ENCODE measurements around the gene CRIP3. TPM values are rescaled to one million over a fixed set of nuclear protein-coding genes. Genes with fewer than 3 reads are reported as not detected.

CRIP3 gene
- total and polyA plus RNA-seq, 2 of the 13 experiments (the other 11 are each of a cell fraction or from before 2014, with no cell fraction given): 6.3 to 9.3 TPM

- Histone ChIP-seq H2AFZ (ENCODE audit: low read length) (no peak overlapping the region), H3K9ac (ENCODE audit: insufficient read depth, low read depth, low read length) (peak overlapping the region; percentile 67), H3K4me1 (ENCODE audit: insufficient read depth, low read length) (peaks cover 96% of the 10 kb centered on the region), H3K27ac (ENCODE audit: extremely low read length, insufficient read depth, low read length) (peak overlapping the region; percentile 91), H3K4me3 (replicated peaks in 1 of 3; ENCODE audit: insufficient read depth in 1 of 3, low read depth in 2 of 3, low read length in 3 of 3) (peak overlapping the region in 1 of 3 experiments; percentile 53; a peak in 2 of 6 replicates), H3K9me3 (ENCODE audit: low read length) (no peaks in the 10 kb centered on the region), H3K79me2 (ENCODE audit: insufficient read depth, low read length) (peaks cover 7% of the 10 kb centered on the region), H3K27me3 (ENCODE audit: control insufficient read depth in 1 of 2, insufficient read depth in 2 of 2, low read length in 2 of 2) (no peaks in the 10 kb centered on the region), H4K20me1 (ENCODE audit: insufficient read depth, low read length) (no peaks in the 10 kb centered on the region), H3K36me3 (replicated peaks in 1 of 2; ENCODE audit: control insufficient read depth in 1 of 2, insufficient read depth in 2 of 2, low read length in 2 of 2) (no peaks in the 10 kb centered on the region), H3K4me2 (ENCODE audit: low read depth, low read length) (peak overlapping the region; percentile 82)
- ChIA-PET CTCF (ENCODE audit: low intra/inter-chr PET ratio, low total read pairs) (no interaction called here), POLR2A (interaction anchor here (2.2 to 20.0 kb wide), 4 partner anchors 8 to 98 kb away, joined by 5 to 314 read pairs (median 72); partner anchors contain the start of genes SLC22A7 and ZNF318)
- WGBS (ENCODE audit: low lambda C conversion rate): 90% methylated on average over 8 of the region's 8 CpGs
- in situ Hi-C loops (cut with HindIII; ENCODE audit: extremely low pct_ligation_motif_present, low pct_unique_long_range_greater_than_20kb): no loop called here
- intact Hi-C loops (cut with micrococcal nuclease; ENCODE audit: unreplicated experiment): no loop called here
- DNase-seq (ENCODE audit: low spot score) (no peak), ATAC-seq (no peak), FAIRE-seq (no peak)
- no TSS peak for BruUV-seq (replicated peaks)
- 0 out of 2 replicates have a peak, but pooled peaks have one; percentile 36 for TF ChIP-seq TARDBP (CRISPR knock-in tag; IDR thresholded peaks at IDR 0.05)
- no peak for TF ChIP-seq ZFP62 (CRISPR knock-in tag; IDR thresholded peaks at IDR 0.05)
- TF ChIP-seq REL (CRISPR knock-in tag; conservative IDR thresholded peaks at IDR 0.05): peak; percentile 18; the same call in 1 of the 2 replicates
- no peak for TF ChIP-seq ZNF678 (CRISPR knock-in tag; IDR thresholded peaks at IDR 0.05)
- TF ChIP-seq DNMT1 (CRISPR knock-in tag; IDR thresholded peaks at IDR 0.05): 0 out of 2 replicates have a peak, but pooled peaks have one; percentile 44
- TF ChIP-seq HNF1A (IDR thresholded peaks at IDR 0.05; ENCODE audit: low read depth): no peak
- TF ChIP-seq HNF1A (CRISPR knock-in tag; IDR thresholded peaks at IDR 0.05; ENCODE audit: borderline replicate concordance): 0 out of 2 replicates have a peak, but pooled peaks have one; percentile 39
- TF ChIP-seq ZMYM3 (CRISPR knock-in tag; IDR thresholded peaks at IDR 0.05): peak; percentile 89; the same call in 1 of the 2 replicates
- 0 out of 2 replicates have a peak, but pooled peaks have one; percentile 15 for TF ChIP-seq SAFB2 (CRISPR knock-in tag; IDR thresholded peaks at IDR 0.05; ENCODE audit: borderline replicate concordance, low read depth)
- no peak for TF ChIP-seq RFXAP (CRISPR knock-in tag; IDR thresholded peaks at IDR 0.05; ENCODE audit: borderline replicate concordance)
- TF ChIP-seq ZNF782 (CRISPR knock-in tag; IDR thresholded peaks at IDR 0.05; ENCODE audit: borderline replicate concordance): 0 out of 2 replicates have a peak, but pooled peaks have one; percentile 28
- 0 out of 2 replicates have a peak, but pooled peaks have one; percentile 67 for TF ChIP-seq SP4 (CRISPR knock-in tag; IDR thresholded peaks at IDR 0.05)
- TF ChIP-seq PITX1 (CRISPR knock-in tag; IDR thresholded peaks at IDR 0.05): peak; percentile 44; the same call in 1 of the 2 replicates
- 0 out of 2 replicates have a peak, but pooled peaks have one; percentile 5 for TF ChIP-seq ZNF589 (CRISPR knock-in tag; conservative IDR thresholded peaks at IDR 0.05)
- 0 out of 2 replicates have a peak, but pooled peaks have one; percentile 6 for TF ChIP-seq ZNF775 (CRISPR knock-in tag; IDR thresholded peaks at IDR 0.05; ENCODE audit: borderline replicate concordance)
- TF ChIP-seq ZBTB4 (CRISPR knock-in tag; IDR thresholded peaks at IDR 0.05; ENCODE audit: borderline replicate concordance): 0 out of 2 replicates have a peak, but pooled peaks have one; percentile 71
Observed at GRCh38 chr6:43271103-43271815, 37.4 kb downstream of the CRIP3 start.
